Sigmoid colon (tissue), 7 donors: Measurements from ENCODE around the gene COL8A1. TPM values are rescaled to one million over a fixed set of nuclear protein-coding genes. Genes with fewer than 3 reads are reported as not detected.

ENCODE experiments used
- DNase-seq: peaks from one replicate; pipeline ENCODE4 v3.0.0-alpha.2; 2019
- H3K27ac ChIP-seq, 4 donors: fragments of 200-600 bp; sonication (generic); one replicate each; pipeline ENCODE4 v1.5.1; 2016 to 2019; ENCODE audit warnings: mild to moderate bottlenecking in 1 of 4
- H3K27me3 ChIP-seq, 3 donors: fragments of 200-600 bp; sonication (generic); one replicate each; pipeline ENCODE4 v1.5.1; 2019; ENCODE audit warnings: mild to moderate bottlenecking in 1 of 3
- H3K36me3 ChIP-seq, 4 donors: fragments of 200-600 bp; sonication (generic); one replicate each; pipeline ENCODE4 v1.5.1; 2016 to 2019
- H3K4me1 ChIP-seq, 4 donors: fragments of 200-600 bp; sonication (generic); one replicate each; pipeline ENCODE4 v1.5.1; 2017 to 2019
- H3K4me3 ChIP-seq, 4 donors: fragments of 200-600 bp; sonication (generic); one replicate each; pipeline ENCODE4 v1.5.1; 2017 to 2019; ENCODE audit warnings: mild to moderate bottlenecking in 2 of 4, moderate library complexity in 1 of 4
- H3K9me3 ChIP-seq, 4 donors: fragments of 200-600 bp in 3 of 4; sonication (generic) in 3 of 4; one replicate each; pipeline versions ENCODE4 v1.5.1 to v1.6.1; 2013 to 2019
- CTCF ChIP-seq, 4 experiments: fragments of 450-650 bp in 3 of 4; fragments of 200-600 bp in 1 of 4; IDR thresholded peaks; one replicate each; pipeline ENCODE4 v1.5.1; 2016 to 2019; ENCODE audit warnings: antibody characterized with exemption in 4 of 4, mild to moderate bottlenecking in 3 of 4, moderate library complexity in 2 of 4
- EP300 ChIP-seq, 4 donors: sonication (generic); formaldehyde crosslinking; IDR thresholded peaks; one replicate each; pipeline ENCODE4 v1.6.1; 2017; ENCODE audit warnings: antibody characterized with exemption in 4 of 4
- POLR2A ChIP-seq, 2 donors: fragments of 450-650 bp; IDR thresholded peaks; one replicate each; pipeline ENCODE4 v1.6.1; 2016; ENCODE audit warnings: antibody characterized with exemption in 2 of 2, mild to moderate bottlenecking in 2 of 2, moderate library complexity in 2 of 2
- POLR2AphosphoS5 ChIP-seq, 4 donors: sonication (generic); formaldehyde crosslinking; IDR thresholded peaks; one replicate each; pipeline ENCODE4 v1.6.1; 2017; ENCODE audit warnings: antibody characterized with exemption in 4 of 4
- WGBS, 2 donors: extraction: QIAGEN DNeasy Blood & Tissue Kit; methylation state at CpG; one replicate each; pipeline ENCODE4 v1.1.7; 2013; 5-methylcytosine and 5-hydroxymethylcytosine counted together
- intact Hi-C: fragments of 100-400 bp; cut with DNase I; formaldehyde crosslinking; loops from one replicate; pipeline ENCODE4 v1.15.1; 2023
- polyA plus RNA-seq, 3 donors: library from polyadenylated mRNA; stranded (reverse); fragments of 200-250 nt; gene quantifications; one replicate each; pipeline ENCODE4 v1.2.3, GENCODE V29; 2013
- total RNA-seq, 4 donors: library from RNA; depleted of rRNA; stranded (reverse); fragments of >200 nt; gene quantifications; one replicate each; pipeline ENCODE4 v1.1.0, GENCODE V29; 2016
- donor health status: healthy with polysubstance abuse.
- donor health status: Bipolar disorder and iron deficiency.
- donor health status: healthy.

COL8A1 gene
- total and polyA plus RNA-seq, 7 donors, result 0.23 to 39.6 (median 15.3) TPM

- intact Hi-C loops, result no loop called here
- Histone ChIP-seq H3K27me3 (no peaks in the 10 kb centered on the region), H3K36me3 (no peaks in the 10 kb centered on the region), H3K4me1 (peaks cover 0 to 1% (median 0%) of the 10 kb centered on the region in 4 donors), H3K9me3 (no peaks in the 10 kb centered on the region), H3K27ac (no peak overlapping the region), H3K4me3 (no peak overlapping the region)
- DNase-seq, result no peak
- WGBS, 2 donors, result 93% methylated on average over 8 of the region's 8 CpGs
- TF ChIP-seq POLR2AphosphoS5 (IDR thresholded peaks at IDR 0.05) (no peak), CTCF (IDR thresholded peaks at IDR 0.05) (no peak), EP300 (IDR thresholded peaks at IDR 0.05) (no peak), POLR2A (IDR thresholded peaks at IDR 0.05) (no peak)
Observed at GRCh38 chr3:99794485-99794884, 156.1 kb downstream of the COL8A1 start.

DNA sequence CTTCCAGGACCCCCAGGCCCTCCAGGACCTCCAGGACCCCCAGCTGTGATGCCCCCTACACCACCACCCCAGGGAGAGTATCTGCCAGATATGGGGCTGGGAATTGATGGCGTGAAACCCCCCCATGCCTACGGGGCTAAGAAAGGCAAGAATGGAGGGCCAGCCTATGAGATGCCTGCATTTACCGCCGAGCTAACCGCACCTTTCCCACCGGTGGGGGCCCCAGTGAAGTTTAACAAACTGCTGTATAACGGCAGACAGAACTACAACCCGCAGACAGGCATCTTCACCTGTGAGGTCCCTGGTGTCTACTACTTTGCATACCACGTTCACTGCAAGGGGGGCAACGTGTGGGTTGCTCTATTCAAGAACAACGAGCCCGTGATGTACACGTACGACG, 157.2 kb downstream of the COL8A1 start:
- Histone ChIP-seq H3K4me1 (no peaks in the 10 kb centered on the region), H3K9me3 (no peaks in the 10 kb centered on the region), H3K36me3 (no peaks in the 10 kb centered on the region), H3K4me3 (no peak overlapping the region), H3K27me3 (no peaks in the 10 kb centered on the region), H3K27ac (no peak overlapping the region)
- TF ChIP-seq EP300 (IDR thresholded peaks at IDR 0.05) (no peak), POLR2A (IDR thresholded peaks at IDR 0.05) (no peak), CTCF (IDR thresholded peaks at IDR 0.05) (no peak), POLR2AphosphoS5 (IDR thresholded peaks at IDR 0.05) (no peak)
- intact Hi-C loops, result no loop called here
- no peak for DNase-seq
- WGBS, 2 donors, result 91 to 92% methylated on average over 15 of the region's 15 CpGs

DNA sequence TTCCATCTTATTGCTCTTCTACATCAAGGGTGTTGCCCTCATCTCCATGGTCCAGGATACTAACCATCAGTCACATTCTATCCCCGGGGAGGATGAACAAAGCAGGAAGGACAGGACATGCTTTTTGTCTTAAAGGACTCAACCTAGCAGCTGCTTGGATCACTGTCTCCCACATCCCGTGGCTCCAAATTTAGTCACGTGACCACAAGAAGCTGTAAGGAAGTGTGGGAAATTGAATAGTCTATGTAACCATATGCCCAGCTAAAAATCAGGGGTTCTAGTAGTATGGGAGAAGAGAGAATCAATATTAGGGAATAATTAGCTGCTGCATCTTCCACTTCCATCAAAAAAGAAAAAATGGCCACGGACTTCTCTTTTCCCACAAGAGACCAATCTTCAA, 161.0 kb downstream of the COL8A1 start:
- Histone ChIP-seq H3K9me3 (no peaks in the 10 kb centered on the region), H3K4me3 (no peak overlapping the region), H3K36me3 (no peaks in the 10 kb centered on the region), H3K4me1 (no peaks in the 10 kb centered on the region), H3K27me3 (no peaks in the 10 kb centered on the region), H3K27ac (no peak overlapping the region)
- intact Hi-C loops, result no loop called here
- WGBS, 2 donors, result 86 to 91% methylated on average over 4 of the region's 4 CpGs
- TF ChIP-seq EP300 (IDR thresholded peaks at IDR 0.05), result no peak
- no peak for TF ChIP-seq POLR2AphosphoS5 (IDR thresholded peaks at IDR 0.05)
- TF ChIP-seq CTCF (IDR thresholded peaks at IDR 0.05), result no peak
- no peak for TF ChIP-seq POLR2A (IDR thresholded peaks at IDR 0.05)
- DNase-seq, result no peak

DNA sequence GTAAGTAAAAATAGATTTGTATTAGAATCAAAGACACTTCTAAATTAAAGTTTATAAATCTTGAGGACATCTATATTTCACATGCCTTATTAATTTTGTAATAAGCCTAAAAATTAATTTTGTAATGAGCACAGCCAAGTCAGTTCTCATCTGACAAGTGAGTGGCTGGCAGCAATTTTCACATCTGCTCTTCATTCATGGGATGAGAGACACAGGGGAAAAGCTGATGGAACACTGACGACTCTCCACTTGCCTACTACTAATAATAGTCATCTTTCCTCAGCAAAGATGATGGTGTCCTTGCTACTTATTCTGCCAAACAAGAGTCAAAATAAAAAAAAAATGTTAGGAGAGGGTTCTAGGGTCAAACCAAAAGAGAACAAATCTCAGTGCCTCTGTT, 164.9 kb downstream of the COL8A1 start:
- no peaks in the 10 kb centered on the region for H3K36me3 ChIP-seq
- TF ChIP-seq CTCF (IDR thresholded peaks at IDR 0.05) (no peak), POLR2AphosphoS5 (IDR thresholded peaks at IDR 0.05) (no peak), EP300 (IDR thresholded peaks at IDR 0.05) (no peak), POLR2A (IDR thresholded peaks at IDR 0.05) (no peak)
- 92 to 98% methylated on average over 1 of the region's 1 CpG for WGBS, 2 donors
- intact Hi-C loops, result no loop called here
- DNase-seq, result no peak
- H3K27ac ChIP-seq, result no peak overlapping the region
- H3K27me3 ChIP-seq, result no peaks in the 10 kb centered on the region
- H3K4me3 ChIP-seq, result no peak overlapping the region
- H3K9me3 ChIP-seq, result peaks cover 0 to 5% (median 2%) of the 10 kb centered on the region in 4 donors
- H3K4me1 ChIP-seq, result no peaks in the 10 kb centered on the region

DNA sequence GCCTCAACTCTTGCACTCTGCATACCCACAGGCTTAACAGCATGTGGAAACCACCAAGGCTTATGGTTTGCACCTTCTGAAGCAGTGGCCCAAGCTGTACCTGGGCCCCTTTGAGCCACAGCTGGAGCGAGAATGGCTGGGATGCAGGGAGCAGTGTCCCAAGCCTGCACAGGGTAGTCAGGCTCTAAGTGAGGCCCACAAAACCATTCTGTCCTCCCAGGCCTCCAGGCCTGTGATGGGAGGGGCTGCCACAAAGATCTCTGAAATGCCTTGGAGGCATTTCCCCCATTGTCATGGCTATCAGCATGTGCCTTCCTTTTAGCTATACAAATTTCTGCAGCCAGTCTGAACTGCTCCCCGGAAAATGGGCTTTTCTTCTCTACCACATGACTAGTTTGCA, 166.8 kb downstream of the COL8A1 start:
- Histone ChIP-seq H3K4me1 (no peaks in the 10 kb centered on the region), H3K27me3 (no peaks in the 10 kb centered on the region), H3K9me3 (peaks cover 0 to 5% (median 2%) of the 10 kb centered on the region in 4 donors), H3K4me3 (no peak overlapping the region), H3K27ac (no peak overlapping the region), H3K36me3 (no peaks in the 10 kb centered on the region)
- 93 to 94% methylated on average over 2 of the region's 2 CpGs for WGBS, 2 donors
- intact Hi-C loops, result no loop called here
- DNase-seq, result no peak
- TF ChIP-seq POLR2AphosphoS5 (IDR thresholded peaks at IDR 0.05) (no peak), EP300 (IDR thresholded peaks at IDR 0.05) (no peak), POLR2A (IDR thresholded peaks at IDR 0.05) (no peak), CTCF (IDR thresholded peaks at IDR 0.05) (no peak)
